GM12801 (cell line): Measurements from ENCODE around the gene SARNP.

Experiments
- TF ChIP-seq, protein P1 (sequence below): IDR thresholded peaks from one replicate; pipeline ENCODE4 v1.5.1; 2011; ENCODE audit warnings: control low read depth; ENCODE audit not compliant: insufficient read length; ENCODE audit errors: extremely low read depth

The SARNP gene

DNA sequence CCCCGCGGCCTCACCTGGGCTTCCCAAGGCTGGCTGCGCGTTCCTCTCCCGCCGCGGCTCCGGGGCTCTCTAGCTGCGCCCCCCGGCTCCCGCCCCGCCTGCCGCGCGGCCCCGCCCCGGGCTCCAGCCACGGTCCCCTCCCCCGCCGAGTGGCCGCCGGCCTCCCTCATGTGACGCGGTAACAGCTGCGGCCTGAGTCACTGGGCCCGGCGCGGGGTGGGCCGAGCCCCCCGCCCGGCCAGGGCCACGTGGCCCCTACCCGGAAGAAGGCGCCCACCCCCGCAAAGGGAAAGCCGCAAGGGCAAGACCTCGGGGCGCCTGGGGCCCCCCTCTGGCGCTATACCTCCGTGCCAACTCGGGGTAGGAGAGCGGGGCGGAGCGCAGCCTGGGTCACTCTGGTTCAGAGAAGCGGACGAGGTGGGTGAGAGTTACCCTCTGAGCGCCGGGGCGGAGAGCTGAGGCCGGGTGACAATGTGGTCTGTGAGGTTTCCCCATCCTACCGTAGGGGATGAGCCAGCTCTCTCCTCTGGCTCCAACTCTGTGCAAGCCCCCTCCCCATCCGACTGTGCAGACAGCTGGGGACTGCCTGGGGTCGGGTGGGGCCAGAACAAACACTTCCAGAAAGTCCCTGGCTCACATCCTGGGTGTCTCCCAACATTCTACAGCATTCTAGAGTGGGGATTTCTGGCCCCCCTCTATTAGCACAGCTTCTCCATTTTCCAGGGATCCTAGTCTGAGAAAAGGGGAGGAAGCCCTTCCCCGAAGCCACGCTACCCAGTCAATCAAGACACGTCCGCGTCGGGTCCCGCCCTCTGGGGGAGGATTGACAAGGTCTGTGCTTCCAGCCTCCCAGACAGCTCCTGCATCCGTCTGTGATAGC lies 88.3 kb downstream of the SARNP start, which contains the start of gene CD63:
TSS of gene CD63 (minus strand) at position 71 of the 880 bp plus-strand sequence. CDS start 668 bp downstream, outside the sequence.
- TF ChIP-seq, protein P1, sequence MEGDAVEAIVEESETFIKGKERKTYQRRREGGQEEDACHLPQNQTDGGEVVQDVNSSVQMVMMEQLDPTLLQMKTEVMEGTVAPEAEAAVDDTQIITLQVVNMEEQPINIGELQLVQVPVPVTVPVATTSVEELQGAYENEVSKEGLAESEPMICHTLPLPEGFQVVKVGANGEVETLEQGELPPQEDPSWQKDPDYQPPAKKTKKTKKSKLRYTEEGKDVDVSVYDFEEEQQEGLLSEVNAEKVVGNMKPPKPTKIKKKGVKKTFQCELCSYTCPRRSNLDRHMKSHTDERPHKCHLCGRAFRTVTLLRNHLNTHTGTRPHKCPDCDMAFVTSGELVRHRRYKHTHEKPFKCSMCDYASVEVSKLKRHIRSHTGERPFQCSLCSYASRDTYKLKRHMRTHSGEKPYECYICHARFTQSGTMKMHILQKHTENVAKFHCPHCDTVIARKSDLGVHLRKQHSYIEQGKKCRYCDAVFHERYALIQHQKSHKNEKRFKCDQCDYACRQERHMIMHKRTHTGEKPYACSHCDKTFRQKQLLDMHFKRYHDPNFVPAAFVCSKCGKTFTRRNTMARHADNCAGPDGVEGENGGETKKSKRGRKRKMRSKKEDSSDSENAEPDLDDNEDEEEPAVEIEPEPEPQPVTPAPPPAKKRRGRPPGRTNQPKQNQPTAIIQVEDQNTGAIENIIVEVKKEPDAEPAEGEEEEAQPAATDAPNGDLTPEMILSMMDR: no peak

GRCh38 chr12:55728186-55728938 lies 89.2 kb downstream of the SARNP start:
- TF ChIP-seq, protein P1: no peak

DNA sequence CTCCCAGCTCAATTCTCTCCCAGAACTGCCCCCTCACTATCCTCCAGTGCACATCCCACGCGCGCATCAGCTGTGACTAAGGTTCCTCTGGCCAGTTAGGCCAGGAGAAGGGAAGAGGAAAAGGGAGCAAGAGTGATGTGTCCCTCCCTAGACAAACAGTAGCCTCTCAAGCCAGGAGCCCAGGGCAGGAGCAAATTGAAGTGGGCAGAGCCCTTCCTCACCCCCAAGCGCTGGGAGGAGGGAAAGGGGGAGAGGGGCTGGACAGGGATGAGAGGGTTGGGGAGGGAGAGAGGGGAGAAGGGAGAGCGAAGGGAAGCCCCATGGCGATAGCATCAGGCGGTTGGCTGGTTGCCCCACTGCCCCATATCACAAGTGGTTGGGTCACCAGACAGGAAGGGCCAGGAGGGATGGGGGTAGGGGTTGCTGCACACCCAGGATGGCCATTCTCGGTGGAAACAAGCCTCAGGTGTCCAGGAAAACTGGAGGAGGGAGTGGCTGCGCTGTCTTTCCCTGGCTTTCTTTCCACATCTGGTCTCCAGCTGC lies 89.8 kb downstream of the SARNP start:
- TF ChIP-seq, protein P1: no peak

GRCh38 chr12:55726971-55727370 lies 90.6 kb downstream of the SARNP start:
- TF ChIP-seq, protein P1: no peak

DNA sequence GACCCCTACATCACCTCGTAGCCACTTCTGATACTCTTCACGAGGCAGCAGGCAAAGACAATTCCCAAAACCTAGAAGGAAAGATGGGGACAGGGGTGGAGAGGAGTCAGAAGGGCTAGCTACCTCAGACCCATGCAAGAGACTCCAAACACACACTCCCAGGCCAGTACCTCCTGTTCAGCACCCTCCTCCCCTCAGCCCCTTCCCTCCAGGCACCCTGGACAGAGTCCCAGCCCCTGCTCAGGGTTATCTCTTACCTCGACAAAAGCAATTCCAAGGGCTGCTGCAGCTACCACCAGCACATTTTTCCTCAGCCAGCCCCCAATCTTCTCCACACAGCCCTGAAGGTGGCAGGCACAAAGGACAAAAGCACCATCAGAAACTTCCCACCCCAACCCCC lies 92.0 kb downstream of the SARNP start:
- TF ChIP-seq, protein P1: no peak

DNA sequence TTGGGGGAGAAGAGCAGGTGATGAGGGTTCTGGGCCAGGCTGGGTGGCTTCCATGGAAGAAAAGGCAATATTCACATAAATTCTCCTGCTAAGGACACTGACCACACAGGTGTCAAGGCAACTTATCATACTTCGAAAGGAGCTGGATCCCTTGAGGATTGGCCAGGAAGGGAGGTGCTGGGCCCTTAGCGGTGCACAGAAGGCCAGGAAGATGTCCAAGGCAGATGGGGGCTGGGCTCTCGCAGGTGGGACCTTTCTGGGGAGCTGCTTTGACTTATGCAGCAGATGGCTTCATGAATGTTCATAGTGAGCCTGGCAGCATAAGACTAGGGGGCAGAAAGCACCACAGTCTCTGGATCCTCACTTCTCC lies 92.6 kb downstream of the SARNP start:
- TF ChIP-seq, protein P1: no peak
